Activated CD4-positive, alpha-beta T cell treated with anti-CD3 and anti-CD28 coated beads for 1 hour (primary cell): ENCODE measurements around the gene SYT17.

ENCODE experiments used
- DNase-seq: peaks from one replicate; pipeline ENCODE4 v3.0.0-alpha.2; 2020

Gene SYT17

GRCh38 chr16:19167710-19168370, at the start of gene SYT17:
Gene SYT17 (plus strand): TSS chr16:19168240. CDS start chr16:19168647, 407 bp downstream.
- no peak for DNase-seq

- no peak for DNase-seq
Measured at GRCh38 chr16:19118938-19119431, 49.1 kb upstream of the SYT17 start.

GRCh38 chr16:19119564-19119963, 48.5 kb upstream of the SYT17 start:
- DNase-seq = no peak

GRCh38 chr16:19123535-19124178, 44.4 kb upstream of the SYT17 start:
- no peak for DNase-seq

- DNase-seq = no peak
Measured at GRCh38 chr16:19126300-19126699, 41.7 kb upstream of the SYT17 start.

GRCh38 chr16:19127205-19127604, 40.8 kb upstream of the SYT17 start:
- no peak for DNase-seq

GRCh38 chr16:19127674-19128131, 40.3 kb upstream of the SYT17 start:
- DNase-seq = no peak

GRCh38 chr16:19128454-19129200, 39.4 kb upstream of the SYT17 start:
- DNase-seq = no peak

- no peak for DNase-seq
Measured at GRCh38 chr16:19130385-19130784, 37.7 kb upstream of the SYT17 start.

- no peak for DNase-seq
Measured at GRCh38 chr16:19130852-19131824, 36.9 kb upstream of the SYT17 start.

- DNase-seq = no peak
Measured at GRCh38 chr16:19131825-19132218, 36.2 kb upstream of the SYT17 start.

- no peak for DNase-seq
Measured at GRCh38 chr16:19132255-19132654, 35.8 kb upstream of the SYT17 start.

- no peak for DNase-seq
Measured at GRCh38 chr16:19132898-19133297, 35.1 kb upstream of the SYT17 start.

GRCh38 chr16:19133600-19133999, 34.4 kb upstream of the SYT17 start:
- no peak for DNase-seq

GRCh38 chr16:19135201-19135842, 32.7 kb upstream of the SYT17 start:
- DNase-seq = no peak

GRCh38 chr16:19135896-19136438, 32.1 kb upstream of the SYT17 start:
- DNase-seq = no peak

GRCh38 chr16:19136549-19137196, 31.4 kb upstream of the SYT17 start:
- no peak for DNase-seq

GRCh38 chr16:19137201-19138128, 30.6 kb upstream of the SYT17 start:
- no peak for DNase-seq

- no peak for DNase-seq
Measured at GRCh38 chr16:19138601-19139000, 29.4 kb upstream of the SYT17 start.
